Stomach (tissue), 9 donors: ENCODE data around the gene MEI4. TPM values are rescaled to one million over a fixed set of nuclear protein-coding genes. Genes with fewer than 3 reads are reported as not detected.

ENCODE experiments used
- DNase-seq, 2 donors: peaks; one replicate each; pipeline versions ENCODE4 v3.0.0 to v3.0.0-alpha.2; 2013 to 2019
- H3K27ac ChIP-seq, 5 donors: fragments of 200-600 bp in 4 of 5; sonication (generic) in 4 of 5; one replicate each; pipeline ENCODE4 v1.5.1; 2013 to 2019; ENCODE audit warnings: mild to moderate bottlenecking in 1 of 5, moderate library complexity in 1 of 5
- H3K27me3 ChIP-seq, 3 donors: fragments of 200-600 bp; sonication (generic); one replicate each; pipeline ENCODE4 v1.5.1; 2017 to 2019; ENCODE audit warnings: mixed run types in 1 of 3
- H3K36me3 ChIP-seq, 4 donors: fragments of 200-600 bp; sonication (generic); 1 replicate in 3 of 4; 2 replicates in 1 of 4; pipeline ENCODE4 v1.5.1; 2016 to 2019
- H3K4me1 ChIP-seq, 4 donors: fragments of 200-600 bp; sonication (generic); one replicate each; pipeline ENCODE4 v1.5.1; 2016 to 2019
- H3K4me3 ChIP-seq, 4 donors: fragments of 200-600 bp; sonication (generic) in 3 of 4; one replicate each; pipeline ENCODE4 v1.5.1; 2016 to 2019; ENCODE audit warnings: mild to moderate bottlenecking in 1 of 4
- H3K9me3 ChIP-seq, 4 donors: fragments of 200-600 bp; sonication (generic); one replicate each; pipeline ENCODE4 v1.5.1; 2016 to 2019
- EP300 ChIP-seq: sonication (generic); formaldehyde crosslinking; IDR thresholded peaks from one replicate; pipeline ENCODE4 v1.6.1; 2017; ENCODE audit warnings: antibody characterized with exemption
- POLR2A ChIP-seq, 4 donors: fragments of 450-650 bp; IDR thresholded peaks; one replicate each; pipeline ENCODE4 v1.6.1; 2016; ENCODE audit warnings: antibody characterized with exemption in 4 of 4, control low read depth in 2 of 4, mild to moderate bottlenecking in 1 of 4, moderate library complexity in 1 of 4
- POLR2AphosphoS5 ChIP-seq, 3 donors: sonication (generic); formaldehyde crosslinking; IDR thresholded peaks; one replicate each; pipeline ENCODE4 v1.6.1; 2016; ENCODE audit warnings: antibody characterized with exemption in 3 of 3
- WGBS, 5 donors: extraction: QIAGEN DNeasy Blood & Tissue Kit in 3 of 5; methylation state at CpG; one replicate each; pipeline versions ENCODE4 v1.1.5 to v1.1.7; 2013 to 2018; 5-methylcytosine and 5-hydroxymethylcytosine counted together
- intact Hi-C: fragments of 100-400 bp; cut with DNase I; formaldehyde crosslinking; loops from one replicate; pipeline ENCODE4 v1.15.1; 2023; ENCODE audit warnings: low total_unique reads
- polyA plus RNA-seq, 3 donors: library from polyadenylated mRNA; stranded (reverse); fragments of 200-250 nt; gene quantifications; one replicate each; pipeline ENCODE4 v1.2.3, GENCODE V29; 2013
- total RNA-seq, 5 donors: library from RNA; depleted of rRNA; stranded (reverse); fragments of >200 nt; gene quantifications; one replicate each; pipeline versions ENCODE4 v1.1.0 to v1.2.3, GENCODE V29; 2014 to 2016
- TF ChIP-seq, protein P1 (sequence below), 7 experiments: fragments of 450-650 bp in 4 of 7; fragments of 200-600 bp in 3 of 7; sonication (generic) in 3 of 7; IDR thresholded peaks; one replicate each; pipeline ENCODE4 v1.5.1; 2016 to 2019; ENCODE audit warnings: antibody characterized with exemption in 7 of 7, control low read depth in 2 of 7, mild to moderate bottlenecking in 1 of 7
- donor health status: healthy with polysubstance abuse.
- donor health status: Bipolar disorder and iron deficiency.
- donor health status: healthy.

The MEI4 gene
- total and polyA plus RNA-seq, 8 donors, result 0.73 TPM; not detected in 7

DNA sequence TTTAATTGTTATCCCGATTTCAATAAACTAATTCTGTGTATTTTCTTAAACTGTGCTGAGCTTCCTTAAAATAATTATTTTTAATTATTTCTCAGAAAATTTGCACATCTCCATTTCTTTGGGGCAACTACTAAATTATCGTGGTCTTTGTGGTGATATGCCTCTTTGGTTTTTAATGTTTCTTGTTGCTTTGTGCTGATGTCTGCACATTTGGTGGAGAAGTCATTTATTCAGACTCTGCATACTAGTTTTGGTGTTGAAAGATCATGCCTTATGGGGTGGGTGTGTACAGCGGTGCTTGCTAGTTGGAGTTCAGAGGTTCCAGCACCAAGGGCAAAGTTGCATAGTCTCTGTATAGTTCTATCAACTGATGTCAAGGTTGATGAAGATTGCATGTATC lies 253.2 kb downstream of the MEI4 start:
- WGBS, 5 donors, result 89 to 96% (median 93%) methylated on average over 3 of the region's 3 CpGs
- Histone ChIP-seq H3K4me1 (no peaks in the 10 kb centered on the region), H3K36me3 (no peaks in the 10 kb centered on the region), H3K27ac (no peak overlapping the region), H3K27me3 (no peaks in the 10 kb centered on the region), H3K4me3 (no peak overlapping the region), H3K9me3 (peaks cover 0 to 11% (median 4%) of the 10 kb centered on the region in 4 donors)
- TF ChIP-seq, protein P1, sequence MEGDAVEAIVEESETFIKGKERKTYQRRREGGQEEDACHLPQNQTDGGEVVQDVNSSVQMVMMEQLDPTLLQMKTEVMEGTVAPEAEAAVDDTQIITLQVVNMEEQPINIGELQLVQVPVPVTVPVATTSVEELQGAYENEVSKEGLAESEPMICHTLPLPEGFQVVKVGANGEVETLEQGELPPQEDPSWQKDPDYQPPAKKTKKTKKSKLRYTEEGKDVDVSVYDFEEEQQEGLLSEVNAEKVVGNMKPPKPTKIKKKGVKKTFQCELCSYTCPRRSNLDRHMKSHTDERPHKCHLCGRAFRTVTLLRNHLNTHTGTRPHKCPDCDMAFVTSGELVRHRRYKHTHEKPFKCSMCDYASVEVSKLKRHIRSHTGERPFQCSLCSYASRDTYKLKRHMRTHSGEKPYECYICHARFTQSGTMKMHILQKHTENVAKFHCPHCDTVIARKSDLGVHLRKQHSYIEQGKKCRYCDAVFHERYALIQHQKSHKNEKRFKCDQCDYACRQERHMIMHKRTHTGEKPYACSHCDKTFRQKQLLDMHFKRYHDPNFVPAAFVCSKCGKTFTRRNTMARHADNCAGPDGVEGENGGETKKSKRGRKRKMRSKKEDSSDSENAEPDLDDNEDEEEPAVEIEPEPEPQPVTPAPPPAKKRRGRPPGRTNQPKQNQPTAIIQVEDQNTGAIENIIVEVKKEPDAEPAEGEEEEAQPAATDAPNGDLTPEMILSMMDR (IDR thresholded peaks at IDR 0.05), result no peak
- TF ChIP-seq POLR2AphosphoS5 (IDR thresholded peaks at IDR 0.05), result no peak
- no peak for TF ChIP-seq POLR2A (IDR thresholded peaks at IDR 0.05)
- no peak for TF ChIP-seq EP300
- intact Hi-C loops, result no loop called here
- no peak for DNase-seq

DNA sequence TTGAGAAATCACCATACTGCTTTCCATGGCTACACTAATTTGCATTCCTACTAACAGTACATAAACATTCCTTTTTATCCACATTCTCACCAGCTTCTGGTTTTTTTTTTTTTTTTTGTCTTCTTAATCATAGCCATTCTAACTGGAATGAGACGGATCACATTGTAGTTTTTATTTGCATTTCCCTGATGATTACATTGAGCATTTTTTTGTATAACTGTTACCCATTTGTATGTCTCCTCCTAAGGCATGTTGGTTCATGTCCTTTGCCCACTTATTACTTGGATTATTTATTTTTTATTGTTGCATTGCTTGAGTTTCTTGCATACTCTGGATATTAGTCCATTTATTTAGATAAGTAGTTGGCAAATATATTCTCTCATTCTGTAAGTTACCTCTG lies 258.0 kb downstream of the MEI4 start:
- 52 to 83% (median 79%) methylated on average over 1 of the region's 1 CpG for WGBS, 5 donors
- no peak overlapping the region for H3K27ac ChIP-seq
- intact Hi-C loops, result no loop called here
- peaks cover 0 to 29% (median 12%) of the 10 kb centered on the region in 4 donors for H3K9me3 ChIP-seq
- H3K36me3 ChIP-seq, result no peaks in the 10 kb centered on the region
- no peaks in the 10 kb centered on the region for H3K4me1 ChIP-seq
- no peak for DNase-seq
- no peaks in the 10 kb centered on the region for H3K27me3 ChIP-seq
- TF ChIP-seq, protein P1 (IDR thresholded peaks at IDR 0.05), result no peak
- no peak for TF ChIP-seq EP300
- TF ChIP-seq POLR2AphosphoS5 (IDR thresholded peaks at IDR 0.05), result no peak
- TF ChIP-seq POLR2A (IDR thresholded peaks at IDR 0.05), result no peak
- no peak overlapping the region for H3K4me3 ChIP-seq

DNA sequence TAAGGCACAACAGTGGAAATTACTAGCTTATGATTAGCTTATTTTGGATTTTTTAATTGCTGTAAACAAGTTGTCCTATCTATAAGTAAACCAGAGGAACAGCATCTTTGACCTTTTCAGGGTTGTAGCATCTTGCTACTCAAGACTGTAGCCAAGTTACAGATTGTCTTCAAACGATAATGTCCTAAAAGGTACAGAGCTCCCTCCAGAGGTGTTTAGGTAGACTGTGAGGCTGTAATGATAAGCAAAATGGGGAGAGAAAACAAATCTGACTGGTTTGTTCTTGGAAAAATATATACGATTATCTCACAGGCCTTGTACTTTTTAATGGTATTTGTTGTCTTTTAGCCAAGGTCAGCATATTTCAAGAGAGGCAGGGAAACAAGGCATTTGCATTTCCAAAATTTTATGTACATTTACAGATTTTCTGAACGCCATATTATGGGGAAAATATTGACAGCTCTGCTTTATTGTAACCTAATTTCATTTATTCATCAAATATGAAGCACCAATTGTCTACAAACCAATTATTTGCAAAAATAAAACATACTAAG lies 273.4 kb downstream of the MEI4 start:
- no peak overlapping the region for H3K4me3 ChIP-seq
- no peak overlapping the region for H3K27ac ChIP-seq
- WGBS, 5 donors, result 21 to 40% (median 25%) methylated on average over 3 of the region's 3 CpGs

DNA sequence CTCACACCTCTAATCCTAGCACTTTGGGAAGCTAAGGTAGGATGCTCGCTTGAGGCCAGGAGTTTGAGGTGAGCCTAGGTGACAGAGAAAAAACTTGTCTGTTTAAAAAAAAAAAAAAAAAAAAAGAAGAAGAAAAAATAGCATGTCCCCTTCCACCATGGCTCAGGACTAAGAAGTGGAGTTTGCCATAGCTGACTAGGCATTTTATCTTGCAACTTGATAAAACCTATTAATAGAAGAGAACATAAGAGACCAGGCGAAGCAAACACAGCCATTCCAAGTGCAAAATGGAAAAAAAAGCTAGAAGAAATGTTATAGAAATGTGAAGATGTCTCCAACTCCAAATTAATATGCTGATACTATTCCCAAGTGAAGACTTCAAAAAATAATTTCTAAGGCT lies 277.5 kb downstream of the MEI4 start:
- WGBS, 5 donors, result 48 to 75% (median 53%) methylated on average over 2 of the region's 2 CpGs

More for the DNA sequence above, 273.4 kb downstream of the MEI4 start:
- Histone ChIP-seq H3K36me3 (no peaks in the 10 kb centered on the region), H3K4me1 (peaks cover 0 to 8% (median 0%) of the 10 kb centered on the region in 4 donors), H3K27me3 (no peaks in the 10 kb centered on the region), H3K9me3 (no peaks in the 10 kb centered on the region)
- TF ChIP-seq POLR2A (IDR thresholded peaks at IDR 0.05) (no peak), EP300 (no peak), POLR2AphosphoS5 (IDR thresholded peaks at IDR 0.05) (no peak)
- TF ChIP-seq, protein P1 (IDR thresholded peaks at IDR 0.05), result peak in 2 of 7 experiments; percentile 34 to 39
- DNase-seq, result peak in 1 of 2 donors; percentile 58
- intact Hi-C loops, result no loop called here

More for the DNA sequence above, 277.5 kb downstream of the MEI4 start:
- intact Hi-C loops, result no loop called here
- no peak for DNase-seq
- H3K27me3 ChIP-seq, result no peaks in the 10 kb centered on the region
- H3K27ac ChIP-seq, result no peak overlapping the region
- no peak overlapping the region for H3K4me3 ChIP-seq
- H3K4me1 ChIP-seq, result peaks cover 0 to 8% (median 0%) of the 10 kb centered on the region in 4 donors
- H3K36me3 ChIP-seq, result no peaks in the 10 kb centered on the region
- H3K9me3 ChIP-seq, result no peaks in the 10 kb centered on the region
- TF ChIP-seq POLR2A (IDR thresholded peaks at IDR 0.05) (no peak), EP300 (no peak), POLR2AphosphoS5 (IDR thresholded peaks at IDR 0.05) (no peak)
- TF ChIP-seq, protein P1 (IDR thresholded peaks at IDR 0.05), result no peak
